ENCODE results near the gene NTM.

DNA sequence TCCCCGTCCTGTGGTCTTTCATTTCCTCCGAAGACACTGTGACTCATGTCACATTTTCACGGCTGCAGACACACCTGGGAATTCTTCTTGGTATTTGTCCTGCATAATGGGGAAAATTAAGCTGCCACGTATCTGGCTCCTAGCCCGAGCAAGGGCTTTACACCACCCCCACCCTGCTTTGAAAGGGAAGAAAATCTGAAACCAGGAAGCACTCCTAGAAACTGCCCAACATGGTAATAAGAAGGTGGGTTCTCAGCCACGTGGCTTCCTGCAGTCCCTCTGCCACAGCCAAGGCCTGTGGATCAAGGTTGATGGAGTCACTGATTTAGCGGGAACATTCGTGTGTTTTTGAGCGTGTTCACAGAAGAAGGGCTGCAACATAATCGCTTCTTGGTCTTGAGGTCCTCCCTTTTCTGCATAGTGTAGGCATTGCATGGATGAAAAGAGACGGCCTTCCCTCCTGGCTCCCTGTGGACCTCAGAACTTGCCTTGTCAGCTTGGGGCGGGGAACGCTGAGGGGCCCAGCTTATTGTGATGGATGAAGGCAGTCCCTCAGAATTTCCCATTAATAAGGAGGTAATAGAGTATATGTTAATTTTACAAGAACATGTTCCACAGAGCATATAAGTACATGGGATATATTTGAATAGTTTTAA is 292.0 kb downstream of the NTM start:
- TF ChIP-seq, protein P1, sequence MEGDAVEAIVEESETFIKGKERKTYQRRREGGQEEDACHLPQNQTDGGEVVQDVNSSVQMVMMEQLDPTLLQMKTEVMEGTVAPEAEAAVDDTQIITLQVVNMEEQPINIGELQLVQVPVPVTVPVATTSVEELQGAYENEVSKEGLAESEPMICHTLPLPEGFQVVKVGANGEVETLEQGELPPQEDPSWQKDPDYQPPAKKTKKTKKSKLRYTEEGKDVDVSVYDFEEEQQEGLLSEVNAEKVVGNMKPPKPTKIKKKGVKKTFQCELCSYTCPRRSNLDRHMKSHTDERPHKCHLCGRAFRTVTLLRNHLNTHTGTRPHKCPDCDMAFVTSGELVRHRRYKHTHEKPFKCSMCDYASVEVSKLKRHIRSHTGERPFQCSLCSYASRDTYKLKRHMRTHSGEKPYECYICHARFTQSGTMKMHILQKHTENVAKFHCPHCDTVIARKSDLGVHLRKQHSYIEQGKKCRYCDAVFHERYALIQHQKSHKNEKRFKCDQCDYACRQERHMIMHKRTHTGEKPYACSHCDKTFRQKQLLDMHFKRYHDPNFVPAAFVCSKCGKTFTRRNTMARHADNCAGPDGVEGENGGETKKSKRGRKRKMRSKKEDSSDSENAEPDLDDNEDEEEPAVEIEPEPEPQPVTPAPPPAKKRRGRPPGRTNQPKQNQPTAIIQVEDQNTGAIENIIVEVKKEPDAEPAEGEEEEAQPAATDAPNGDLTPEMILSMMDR (IDR thresholded peaks at IDR 0.05), result no peak
- no peak for TF ChIP-seq ZFX (IDR thresholded peaks at IDR 0.05; ENCODE audit: borderline replicate concordance)
